CD4-positive, alpha-beta T cell (primary cell): ENCODE data around the gene GLB1L3. TPM values are rescaled to one million over a fixed set of nuclear protein-coding genes. Genes with fewer than 3 reads are reported as not detected.

ENCODE experiments used
- ATAC-seq: fragments of 200-7000 bp; cut with Tn5 transposase; one replicate; pipeline ENCODE4 v1.10.0; 2022; ENCODE audit warnings: mild to moderate bottlenecking; ENCODE audit not compliant: poor library complexity
- CTCF ChIA-PET: fragments of 350-600 bp; sonication (Branson Sonifier 250); formaldehyde crosslinking; loops from one replicate; lab custom pipeline; 2021; ENCODE audit warnings: antibody characterized with exemption, inconsistent platforms; lab: Charles Lee
- POLR2A ChIA-PET: fragments of 350-600 bp; sonication (Branson Sonifier 250); formaldehyde crosslinking; loops from one replicate; lab custom pipeline; 2021; ENCODE audit warnings: antibody characterized with exemption, inconsistent platforms; lab: Charles Lee
- DNase-seq, 14 experiments: peaks; one replicate each; pipeline ENCODE4 v3.0.0-alpha.2; 2013 to 2020; ENCODE audit warnings: mixed read lengths in 2 of 14
- H3K27ac ChIP-seq, 2 donors: one replicate each; pipeline versions ENCODE4 v1.5.1 to v1.7.0; 2013; ENCODE audit warnings: low read length in 2 of 2, low read depth in 1 of 2, mild to moderate bottlenecking in 1 of 2
- H3K27me3 ChIP-seq, 2 experiments: 1 replicate in 1 of 2; 2 replicates in 1 of 2; pipeline versions ENCODE4 v1.6.1 to v1.7.0; 2013; ENCODE audit warnings: low read length in 2 of 2, control low read depth in 1 of 2, mild to moderate bottlenecking in 1 of 2, moderate library complexity in 1 of 2; ENCODE audit not compliant: insufficient read depth in 2 of 2, control insufficient read depth in 1 of 2
- H3K36me3 ChIP-seq: one replicate; pipeline ENCODE4 v1.6.1; 2013; ENCODE audit warnings: low read length, control low read depth; ENCODE audit not compliant: insufficient read depth
- H3K4me1 ChIP-seq: one replicate; pipeline ENCODE4 v1.6.1; 2013; ENCODE audit warnings: low read length, control low read depth; ENCODE audit not compliant: insufficient read depth
- H3K4me3 ChIP-seq: one replicate; pipeline ENCODE4 v1.5.1; 2013; ENCODE audit warnings: mild to moderate bottlenecking, low read length, moderate library complexity
- H3K9me3 ChIP-seq, 2 experiments: 1 replicate in 1 of 2; 2 replicates in 1 of 2; pipeline versions ENCODE4 v1.6.1 to v1.7.0; 2013; ENCODE audit warnings: low read length in 2 of 2, mild to moderate bottlenecking in 2 of 2, control low read depth in 1 of 2, moderate library complexity in 1 of 2; ENCODE audit not compliant: control insufficient read depth in 1 of 2, insufficient read depth in 1 of 2
- H3K27ac Mint-ChIP-seq: one replicate; pipeline ENCODE4 v1.8.0; 2020; ENCODE audit warnings: mixed read lengths
- H3K27me3 Mint-ChIP-seq: one replicate; pipeline ENCODE4 v1.8.0; 2021; ENCODE audit warnings: mixed read lengths
- H3K36me3 Mint-ChIP-seq: one replicate; pipeline ENCODE4 v1.8.0; 2021; ENCODE audit warnings: low read depth, mixed read lengths
- H3K4me1 Mint-ChIP-seq: one replicate; pipeline ENCODE4 v1.8.0; 2021; ENCODE audit warnings: low read depth, mixed read lengths
- H3K4me3 Mint-ChIP-seq: one replicate; pipeline ENCODE4 v1.8.0; 2020; ENCODE audit warnings: mild to moderate bottlenecking, mixed read lengths
- H3K9me3 Mint-ChIP-seq: one replicate; pipeline ENCODE4 v1.8.0; 2020; ENCODE audit warnings: mixed read lengths
- CTCF ChIP-seq: fragments of 200-600 bp; IDR thresholded peaks from one replicate; pipeline ENCODE4 v1.8.0; 2022; ENCODE audit warnings: antibody characterized with exemption, mild to moderate bottlenecking
- intact Hi-C, 2 experiments: fragments of 100-400 bp; cut with DNase I in 1 of 2; cut with micrococcal nuclease in 1 of 2; formaldehyde crosslinking; loops; one replicate each; pipeline versions ENCODE4 v1.15.1 to v1.9.0; 2023 to 2025; cut with DNase I, micrococcal nuclease
- total RNA-seq, 174 experiments: library from RNA in 2 of 174; stranded (reverse) in 2 of 174; gene quantifications; one replicate each; pipeline ENCODE4 v1.2.3 and lab custom pipeline; 2021 to 2026

The GLB1L3 gene
- total RNA-seq, 2 experiments from 2014 or later: 1.3 to 1.5 TPM

- Histone ChIP-seq H3K36me3 (no peaks in the 10 kb centered on the region), H3K4me1 (no peaks in the 10 kb centered on the region), H3K4me3 (no peak overlapping the region), H3K9me3 (no peaks in the 10 kb centered on the region), H3K27me3 (no peaks in the 10 kb centered on the region), H3K27ac (no peak overlapping the region)
- intact Hi-C loops: no loop called here
- Mint-ChIP-seq H3K36me3 (no peaks in the 10 kb centered on the region), H3K4me3 (no peak overlapping the region), H3K27me3 (no peaks in the 10 kb centered on the region), H3K9me3 (no peaks in the 10 kb centered on the region), H3K4me1 (no peaks in the 10 kb centered on the region), H3K27ac (no peak overlapping the region)
- TF ChIP-seq CTCF: no peak
- ATAC-seq (no peak), DNase-seq (no peak)
- CTCF ChIA-PET: no interaction called here
- POLR2A ChIA-PET: no interaction called here
Observed at GRCh38 chr11:134289789-134290188, 13.6 kb downstream of the GLB1L3 start.

GRCh38 chr11:134290646-134291045 lies 14.5 kb downstream of the GLB1L3 start:
- DNase-seq (no peak), ATAC-seq (no peak)
- Histone ChIP-seq H3K27me3 (no peaks in the 10 kb centered on the region), H3K9me3 (no peaks in the 10 kb centered on the region), H3K36me3 (no peaks in the 10 kb centered on the region), H3K27ac (no peak overlapping the region), H3K4me3 (no peak overlapping the region), H3K4me1 (no peaks in the 10 kb centered on the region)
- CTCF ChIA-PET: no interaction called here
- no peaks in the 10 kb centered on the region for H3K36me3 Mint-ChIP-seq
- intact Hi-C loops: no loop called here
- no peaks in the 10 kb centered on the region for H3K27me3 Mint-ChIP-seq
- no peak overlapping the region for H3K4me3 Mint-ChIP-seq
- POLR2A ChIA-PET: no interaction called here
- H3K9me3 Mint-ChIP-seq: no peaks in the 10 kb centered on the region
- H3K4me1 Mint-ChIP-seq: no peaks in the 10 kb centered on the region
- no peak overlapping the region for H3K27ac Mint-ChIP-seq
- no peak for TF ChIP-seq CTCF

GRCh38 chr11:134291196-134291595 lies 15.0 kb downstream of the GLB1L3 start:
- no peak for DNase-seq
- Mint-ChIP-seq H3K9me3 (no peaks in the 10 kb centered on the region), H3K27me3 (no peaks in the 10 kb centered on the region), H3K4me1 (no peaks in the 10 kb centered on the region), H3K4me3 (no peak overlapping the region), H3K27ac (no peak overlapping the region), H3K36me3 (no peaks in the 10 kb centered on the region)
- Histone ChIP-seq H3K4me3 (no peak overlapping the region), H3K4me1 (no peaks in the 10 kb centered on the region), H3K36me3 (no peaks in the 10 kb centered on the region), H3K9me3 (no peaks in the 10 kb centered on the region), H3K27ac (no peak overlapping the region), H3K27me3 (no peaks in the 10 kb centered on the region)
- no peak for TF ChIP-seq CTCF
- no peak for ATAC-seq
- ChIA-PET CTCF (no interaction called here), POLR2A (no interaction called here)
- intact Hi-C loops: no loop called here
